ENCODE results near the gene MCM5. TPM values are rescaled to one million over a fixed set of nuclear protein-coding genes. Genes with fewer than 3 reads are reported as not detected.

The MCM5 gene
- total and polyA plus RNA-seq, 8 donors: 7.2 to 17.7 (median 12.1) TPM

DNA sequence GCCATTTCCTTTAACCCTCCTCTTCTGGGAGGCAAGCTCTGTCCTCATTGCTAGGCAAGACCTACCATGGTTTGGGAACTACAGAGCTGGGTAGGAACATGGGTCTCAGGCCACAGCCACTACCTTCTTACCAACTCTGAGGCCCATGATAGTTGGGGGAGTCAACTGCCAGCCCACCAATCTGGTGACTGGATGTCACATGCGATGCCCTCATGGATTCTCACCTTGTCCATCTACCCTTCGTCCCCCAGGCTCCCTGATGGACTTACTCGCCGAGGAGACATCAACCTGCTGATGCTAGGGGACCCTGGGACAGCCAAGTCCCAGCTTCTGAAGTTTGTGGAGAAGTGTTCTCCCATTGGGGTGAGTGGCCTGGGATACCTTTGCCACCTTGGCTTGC, 13.7 kb downstream of the MCM5 start:
- intact Hi-C loops (cut with DNase I): loop anchor here in 1 of 3 donors (10.0 kb wide), 1 partner anchor 49 kb away; no protein-coding TSS in a partner anchor
- Histone ChIP-seq H3K4me1 (no peaks in the 10 kb centered on the region), H3K9me3 (no peaks in the 10 kb centered on the region), H3K36me3 (peaks cover 0 to 40% (median 6%) of the 10 kb centered on the region in 3 donors), H3K27me3 (no peaks in the 10 kb centered on the region), H3K4me3 (no peak overlapping the region), H3K27ac (no peak overlapping the region)
- TF ChIP-seq, protein P1, sequence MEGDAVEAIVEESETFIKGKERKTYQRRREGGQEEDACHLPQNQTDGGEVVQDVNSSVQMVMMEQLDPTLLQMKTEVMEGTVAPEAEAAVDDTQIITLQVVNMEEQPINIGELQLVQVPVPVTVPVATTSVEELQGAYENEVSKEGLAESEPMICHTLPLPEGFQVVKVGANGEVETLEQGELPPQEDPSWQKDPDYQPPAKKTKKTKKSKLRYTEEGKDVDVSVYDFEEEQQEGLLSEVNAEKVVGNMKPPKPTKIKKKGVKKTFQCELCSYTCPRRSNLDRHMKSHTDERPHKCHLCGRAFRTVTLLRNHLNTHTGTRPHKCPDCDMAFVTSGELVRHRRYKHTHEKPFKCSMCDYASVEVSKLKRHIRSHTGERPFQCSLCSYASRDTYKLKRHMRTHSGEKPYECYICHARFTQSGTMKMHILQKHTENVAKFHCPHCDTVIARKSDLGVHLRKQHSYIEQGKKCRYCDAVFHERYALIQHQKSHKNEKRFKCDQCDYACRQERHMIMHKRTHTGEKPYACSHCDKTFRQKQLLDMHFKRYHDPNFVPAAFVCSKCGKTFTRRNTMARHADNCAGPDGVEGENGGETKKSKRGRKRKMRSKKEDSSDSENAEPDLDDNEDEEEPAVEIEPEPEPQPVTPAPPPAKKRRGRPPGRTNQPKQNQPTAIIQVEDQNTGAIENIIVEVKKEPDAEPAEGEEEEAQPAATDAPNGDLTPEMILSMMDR (IDR thresholded peaks at IDR 0.05): no peak
- 90 to 95% methylated on average over 4 of the region's 4 CpGs for WGBS, 2 donors
- FAIRE-seq (no peak), DNase-seq (no peak), ATAC-seq (no peak)

DNA sequence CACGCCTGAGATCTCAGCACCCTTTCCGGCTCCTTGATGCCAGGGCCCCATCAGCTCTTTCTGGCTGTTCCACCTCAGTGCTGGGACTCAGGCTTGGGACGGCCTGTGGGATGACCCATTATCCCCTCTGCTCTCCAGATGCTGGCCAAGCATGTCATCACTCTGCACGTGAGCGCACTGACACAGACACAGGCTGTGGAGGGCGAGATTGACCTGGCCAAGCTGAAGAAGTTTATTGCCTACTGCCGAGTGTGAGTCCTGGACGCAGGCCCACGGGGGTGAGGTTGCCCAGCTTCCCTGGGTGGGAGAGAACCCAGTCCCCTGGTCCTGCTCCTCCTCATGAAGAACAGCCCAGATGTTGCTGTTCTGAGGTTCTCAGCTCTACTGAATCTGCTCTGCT, 17.7 kb downstream of the MCM5 start:
- H3K4me1 ChIP-seq: no peaks in the 10 kb centered on the region
- TF ChIP-seq, protein P1 (IDR thresholded peaks at IDR 0.05): no peak
- intact Hi-C loops (cut with DNase I): loop anchor here in 1 of 3 donors (10.0 kb wide), 1 partner anchor 53 kb away; no protein-coding TSS in a partner anchor
- H3K27me3 ChIP-seq: no peaks in the 10 kb centered on the region
- WGBS, 2 donors: 92 to 96% methylated on average over 9 of the region's 9 CpGs
- H3K36me3 ChIP-seq: peaks cover 0 to 31% (median 8%) of the 10 kb centered on the region in 3 donors
- no peak overlapping the region for H3K27ac ChIP-seq
- H3K4me3 ChIP-seq: no peak overlapping the region
- FAIRE-seq (no peak), DNase-seq (no peak), ATAC-seq (no peak)
- no peaks in the 10 kb centered on the region for H3K9me3 ChIP-seq

DNA sequence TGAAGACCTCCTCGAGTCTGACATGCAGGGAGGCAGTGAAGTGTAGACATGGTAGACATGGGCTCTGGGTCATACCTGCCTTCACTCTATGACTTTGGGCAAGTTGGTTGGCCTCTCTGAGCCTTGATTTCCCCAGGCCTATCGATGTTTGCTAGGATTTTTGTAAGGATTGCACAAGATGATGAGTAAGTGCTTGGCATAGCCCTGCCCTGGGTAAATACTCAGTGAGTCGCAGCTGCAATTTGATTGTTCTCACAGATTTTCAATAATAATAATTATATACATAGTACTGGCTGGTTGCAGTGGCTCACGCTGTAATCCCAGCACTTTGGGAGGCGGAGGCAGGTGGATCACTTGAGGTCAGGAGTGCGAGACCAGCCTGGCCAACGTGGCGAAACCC, 18.1 kb downstream of the MCM5 start:
- DNase-seq: no peak
- TF ChIP-seq, protein P1 (IDR thresholded peaks at IDR 0.05): no peak
- no peak for FAIRE-seq
- WGBS, 2 donors: 88 to 90% methylated on average over 8 of the region's 8 CpGs
- H3K9me3 ChIP-seq: no peaks in the 10 kb centered on the region
- peaks cover 0 to 31% (median 8%) of the 10 kb centered on the region in 3 donors for H3K36me3 ChIP-seq
- H3K4me3 ChIP-seq: no peak overlapping the region
- H3K4me1 ChIP-seq: no peaks in the 10 kb centered on the region
- intact Hi-C loops (cut with DNase I): loop anchor here in 1 of 3 donors (10.0 kb wide), 1 partner anchor 53 kb away; no protein-coding TSS in a partner anchor
- ATAC-seq: no peak
- no peaks in the 10 kb centered on the region for H3K27me3 ChIP-seq
- H3K27ac ChIP-seq: no peak overlapping the region

DNA sequence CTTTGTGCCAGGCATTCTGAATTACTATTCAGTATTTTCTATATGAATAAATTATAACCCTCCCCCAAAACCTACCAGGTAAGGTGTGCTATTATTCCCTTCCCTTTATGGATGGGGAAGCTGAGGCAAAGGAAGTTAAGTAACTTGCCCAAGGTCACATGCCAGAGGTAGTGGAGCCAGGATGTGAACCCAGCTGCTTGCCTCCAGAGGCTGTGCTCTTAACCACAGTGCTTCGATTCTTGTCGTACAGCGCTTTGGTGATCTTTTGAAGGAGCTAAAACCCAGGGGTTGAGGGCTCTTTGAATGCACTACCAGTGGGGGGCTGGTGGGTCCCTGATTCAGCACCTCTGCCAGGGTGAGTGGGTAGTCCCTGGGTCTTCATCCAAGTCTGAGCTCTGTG, 18.8 kb downstream of the MCM5 start:
- Histone ChIP-seq H3K4me1 (no peaks in the 10 kb centered on the region), H3K36me3 (peaks cover 0 to 25% (median 8%) of the 10 kb centered on the region in 3 donors), H3K9me3 (no peaks in the 10 kb centered on the region), H3K27ac (no peak overlapping the region), H3K4me3 (no peak overlapping the region), H3K27me3 (no peaks in the 10 kb centered on the region)
- TF ChIP-seq, protein P1 (IDR thresholded peaks at IDR 0.05): no peak
- WGBS, 2 donors: 89 to 98% methylated on average over 3 of the region's 3 CpGs
- DNase-seq (no peak), FAIRE-seq (no peak), ATAC-seq (no peak)
- intact Hi-C loops (cut with DNase I): loop anchor here in 1 of 3 donors (10.0 kb wide), 1 partner anchor 54 kb away; no protein-coding TSS in a partner anchor

DNA sequence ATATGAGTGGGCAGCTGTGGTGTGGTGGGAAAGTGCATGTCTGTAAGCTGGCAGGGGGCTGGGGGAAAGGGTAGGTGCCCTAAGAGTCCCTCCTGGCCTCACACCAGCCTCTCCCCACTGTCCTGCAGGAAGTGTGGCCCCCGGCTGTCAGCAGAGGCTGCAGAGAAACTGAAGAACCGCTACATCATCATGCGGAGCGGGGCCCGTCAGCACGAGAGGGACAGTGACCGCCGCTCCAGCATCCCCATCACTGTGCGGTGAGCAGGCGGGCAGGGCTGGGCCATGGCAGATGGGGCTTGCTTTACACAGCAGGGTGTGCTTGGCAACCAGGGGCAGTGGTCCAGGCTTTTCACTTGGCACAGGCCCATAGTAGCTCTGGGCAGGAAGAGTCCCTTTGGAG, 19.8 kb downstream of the MCM5 start:
- DNase-seq (no peak), ATAC-seq (no peak), FAIRE-seq (no peak)
- peaks cover 0 to 19% (median 8%) of the 10 kb centered on the region in 3 donors for H3K36me3 ChIP-seq
- no peak overlapping the region for H3K4me3 ChIP-seq
- 96 to 99% methylated on average over 10 of the region's 10 CpGs for WGBS, 2 donors
- no peaks in the 10 kb centered on the region for H3K9me3 ChIP-seq
- TF ChIP-seq, protein P1 (IDR thresholded peaks at IDR 0.05): no peak
- intact Hi-C loops (cut with DNase I): loop anchor here in 1 of 3 donors (10.0 kb wide), 1 partner anchor 55 kb away; no protein-coding TSS in a partner anchor
- H3K4me1 ChIP-seq: no peaks in the 10 kb centered on the region
- H3K27ac ChIP-seq: no peak overlapping the region
- H3K27me3 ChIP-seq: no peaks in the 10 kb centered on the region

Measured in pancreas (tissue), 10 donors.